Measurements from ENCODE around the gene MUC5B. TPM values are rescaled to one million over a fixed set of nuclear protein-coding genes. Genes with fewer than 3 reads are reported as not detected.

The MUC5B gene
- total RNA-seq, 1 donor from 2014 or later = not detected

GRCh38 chr11:1297011-1297575 lies 74.2 kb downstream of the MUC5B start:
- no peak for DNase-seq (ENCODE audit: low read depth, low spot score)

DNA sequence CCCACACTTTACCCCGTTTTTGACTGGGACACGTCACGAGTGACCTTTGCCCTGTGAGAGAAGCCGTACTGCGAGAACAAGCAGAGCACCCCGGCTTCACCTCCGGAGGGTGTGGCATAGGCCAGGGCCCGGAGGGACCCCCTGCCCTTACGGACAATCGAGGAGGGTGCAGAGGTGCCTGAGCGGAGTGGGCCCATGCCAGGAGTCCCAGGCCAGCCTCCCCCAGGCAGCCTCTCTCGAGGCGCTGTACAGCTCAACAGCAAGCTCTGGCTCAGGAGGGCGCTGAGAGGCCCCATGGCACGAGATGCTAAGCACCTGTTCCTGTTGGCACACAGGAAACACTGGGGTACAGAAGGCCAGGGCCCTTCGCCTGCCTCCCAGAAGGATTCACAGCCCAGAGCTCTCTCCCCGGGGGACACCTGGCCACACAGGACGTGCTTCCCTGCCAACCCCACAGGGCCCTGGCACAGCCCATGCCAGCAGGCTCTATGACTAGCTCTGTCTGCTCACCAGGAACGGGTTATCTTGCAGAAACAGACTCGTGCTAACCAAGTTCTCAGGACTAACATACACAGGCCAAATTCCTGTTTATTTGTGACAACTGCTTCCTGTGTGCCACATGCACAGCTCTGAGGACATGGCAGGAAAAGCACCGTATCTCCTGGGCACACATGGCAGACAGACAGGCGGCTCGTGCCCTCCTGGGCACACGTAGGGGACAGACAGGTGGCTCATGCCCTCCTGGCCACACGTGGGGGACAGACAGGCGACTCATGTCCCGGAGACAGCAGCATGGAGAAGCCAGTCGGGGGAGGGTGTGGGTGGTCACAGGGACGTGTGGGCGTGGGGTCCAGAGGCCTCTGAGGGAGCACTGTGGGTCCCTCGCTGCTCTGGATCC lies 75.0 kb downstream of the MUC5B start:
- no peak for DNase-seq (ENCODE audit: low read depth, low spot score)

DNA sequence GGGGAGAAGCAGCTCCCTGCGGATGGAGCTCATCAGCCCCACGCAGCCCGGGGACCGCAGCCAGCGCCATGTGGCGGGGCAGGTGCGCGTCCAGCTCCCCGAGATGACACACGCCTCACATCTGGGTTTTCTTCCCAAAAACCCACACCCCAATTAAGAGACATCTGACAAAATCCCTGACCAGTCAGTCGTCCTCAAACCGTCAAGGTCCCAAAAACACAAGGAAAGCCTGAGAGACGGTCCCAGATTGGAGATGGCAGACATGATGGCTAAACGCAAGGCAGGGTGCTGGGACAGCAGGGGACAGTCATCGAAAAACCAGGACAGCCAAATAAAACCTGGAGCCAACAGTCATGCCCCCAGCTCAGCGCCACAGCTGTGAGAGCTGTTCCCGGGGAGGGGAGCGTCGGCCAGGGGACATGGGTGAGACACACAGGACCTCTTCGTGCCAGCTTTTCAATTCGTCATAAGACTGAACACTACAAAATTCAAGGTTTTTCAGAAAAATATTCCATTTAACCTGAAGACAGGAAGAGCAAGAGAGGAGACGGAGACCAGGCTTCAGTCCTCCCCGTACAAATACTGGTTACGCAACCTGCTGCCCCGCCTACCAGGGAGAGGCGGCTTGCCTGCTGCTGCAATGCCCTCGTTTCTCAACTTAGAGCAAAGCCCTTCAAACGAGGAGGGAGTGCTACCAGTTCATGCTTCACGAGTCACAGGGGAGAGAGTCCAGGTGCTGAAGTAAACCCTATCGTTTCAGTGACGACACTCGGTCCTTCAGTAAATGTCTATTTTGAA lies 76.0 kb downstream of the MUC5B start:
- DNase-seq (ENCODE audit: low read depth, low spot score) = no peak

DNA sequence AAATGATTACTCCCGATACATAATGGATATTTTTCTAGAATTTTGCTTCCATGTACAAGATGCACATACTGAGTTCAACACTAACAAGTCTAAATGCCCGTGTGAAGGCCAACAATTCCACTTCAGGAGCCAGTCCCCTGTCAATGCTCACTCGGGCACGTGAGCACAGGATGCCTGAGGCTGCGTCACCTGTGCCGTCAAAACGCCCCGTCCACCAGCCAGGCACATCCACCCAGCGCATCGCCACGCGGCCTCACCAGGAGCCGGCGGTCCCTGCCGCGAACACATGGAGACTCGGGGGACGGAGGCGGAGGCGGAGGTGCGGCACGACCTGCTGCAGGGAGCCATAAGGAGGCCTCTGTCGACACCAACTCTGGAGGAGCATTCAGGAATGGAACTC lies 76.8 kb downstream of the MUC5B start:
- DNase-seq (ENCODE audit: low read depth, low spot score) = no peak

DNA sequence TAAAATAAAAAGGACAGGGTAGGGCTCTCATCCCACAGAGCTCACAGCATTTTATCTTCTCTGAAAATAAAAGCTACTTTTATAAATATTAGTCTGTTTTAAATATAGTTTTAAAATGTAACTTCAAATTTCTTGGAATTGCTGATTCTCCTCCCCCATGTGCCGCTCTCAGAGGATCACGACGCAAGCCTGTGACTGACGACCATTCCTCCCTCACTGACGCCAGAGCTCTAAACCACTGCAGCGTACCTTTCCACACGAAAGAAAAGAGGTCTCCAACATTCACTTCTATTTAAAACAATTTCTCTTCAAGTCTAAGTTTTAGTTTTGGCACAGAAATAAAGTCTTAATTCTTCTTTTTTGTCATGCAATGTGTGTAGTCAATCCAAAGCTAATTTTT lies 77.3 kb downstream of the MUC5B start:
- DNase-seq (ENCODE audit: low read depth, low spot score) = no peak

GRCh38 chr11:1300569-1301187 lies 77.8 kb downstream of the MUC5B start:
- no peak for DNase-seq (ENCODE audit: low read depth, low spot score)

DNA sequence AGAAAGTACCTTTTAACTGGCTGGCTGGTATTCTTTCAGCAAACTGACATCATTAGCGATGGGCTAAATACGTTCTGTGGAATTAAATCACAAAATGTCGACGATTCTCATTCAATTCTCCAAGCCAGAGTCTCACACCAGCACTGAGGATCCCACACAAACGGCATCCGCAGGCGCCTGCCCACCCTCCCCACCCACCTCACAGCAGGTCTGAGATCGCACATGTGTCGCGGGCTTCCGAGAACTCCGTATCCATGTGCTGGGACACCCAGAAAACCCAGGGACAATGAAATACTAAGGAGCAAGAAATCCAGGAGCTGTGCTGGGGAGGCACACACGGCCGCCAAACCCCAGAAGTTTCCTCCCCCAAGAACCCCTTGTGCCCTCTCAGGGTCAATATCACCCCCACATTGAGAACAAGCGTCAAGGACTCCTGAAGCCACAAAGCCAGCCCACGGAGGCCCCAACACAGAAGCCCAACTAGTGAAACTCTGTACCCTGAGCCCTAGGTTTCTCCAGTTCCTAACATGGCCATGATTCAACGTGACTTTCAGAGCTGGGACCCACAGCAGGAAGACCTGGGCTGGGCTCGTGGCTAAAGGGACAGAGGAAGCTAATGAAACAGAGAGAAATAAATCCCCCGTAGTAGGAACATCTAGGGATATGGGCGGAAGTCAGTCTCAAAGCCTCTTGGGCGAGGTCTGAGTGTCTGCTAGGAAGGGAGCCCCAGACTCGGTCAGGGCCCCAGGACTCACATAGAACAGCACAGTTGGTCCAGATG lies 78.5 kb downstream of the MUC5B start:
- DNase-seq (ENCODE audit: low read depth, low spot score) = no peak

DNA sequence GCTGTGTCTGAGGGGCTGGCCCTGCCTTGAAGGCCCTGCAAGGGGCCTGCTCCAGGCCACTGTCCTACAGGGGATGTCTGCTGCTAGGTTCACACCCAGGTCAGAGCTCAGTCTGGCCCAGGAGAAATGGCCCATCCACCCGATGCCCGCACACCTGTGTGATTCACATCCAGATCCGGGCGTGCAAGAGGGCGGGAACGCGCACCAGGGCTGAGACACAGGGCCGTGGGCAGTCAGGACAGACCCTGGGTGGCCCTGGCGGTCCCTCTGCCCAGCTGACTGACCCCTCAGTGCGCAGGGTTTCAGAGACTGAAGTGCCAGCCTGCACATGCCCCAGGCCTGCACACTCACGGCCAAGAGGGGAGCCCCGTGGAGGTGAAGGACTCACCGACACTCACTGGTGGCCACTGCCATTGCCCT lies 79.2 kb downstream of the MUC5B start:
- no peak for DNase-seq (ENCODE audit: low read depth, low spot score)

DNA sequence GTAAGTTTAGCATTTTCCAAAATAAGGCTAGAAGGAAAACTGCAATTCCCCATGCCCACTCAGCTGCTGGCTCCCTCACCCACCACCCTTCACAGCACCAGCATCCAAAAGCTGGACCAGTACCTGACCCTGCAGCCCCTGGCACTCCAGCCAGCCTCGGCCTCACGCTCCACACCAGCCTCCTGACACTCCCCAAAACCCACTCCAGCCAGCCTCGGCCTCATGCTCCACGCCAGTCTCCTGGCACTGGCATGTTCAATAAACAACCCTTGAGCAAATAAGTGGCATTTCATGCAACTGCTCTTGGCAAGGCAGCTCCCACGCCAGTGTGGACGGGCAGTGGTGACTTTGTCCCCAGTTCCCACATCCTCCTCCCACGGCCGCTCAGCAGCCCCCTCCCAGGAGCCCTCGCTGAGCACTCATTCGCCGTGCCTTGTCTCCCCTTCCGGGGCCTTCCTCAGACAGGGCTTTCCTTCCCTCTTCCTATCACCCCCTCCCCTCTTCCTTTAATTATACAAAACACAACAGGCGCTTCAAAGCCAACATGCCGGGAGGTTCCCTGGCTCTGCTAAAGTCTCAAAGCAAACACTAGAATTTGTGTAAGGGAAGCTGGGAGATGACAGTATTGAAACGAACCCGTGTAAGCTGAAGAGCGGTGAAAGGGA lies 79.7 kb downstream of the MUC5B start:
- DNase-seq (ENCODE audit: low read depth, low spot score) = no peak

- no peak for DNase-seq (ENCODE audit: low read depth, low spot score)
These were observed 80.4 kb downstream of the MUC5B start for GRCh38 chr11:1303126-1303821.

GRCh38 chr11:1303973-1304372 lies 81.1 kb downstream of the MUC5B start:
- DNase-seq (ENCODE audit: low read depth, low spot score) = no peak

- no peak for DNase-seq (ENCODE audit: low read depth, low spot score)
These were observed 81.5 kb downstream of the MUC5B start for GRCh38 chr11:1304380-1304779.

DNA sequence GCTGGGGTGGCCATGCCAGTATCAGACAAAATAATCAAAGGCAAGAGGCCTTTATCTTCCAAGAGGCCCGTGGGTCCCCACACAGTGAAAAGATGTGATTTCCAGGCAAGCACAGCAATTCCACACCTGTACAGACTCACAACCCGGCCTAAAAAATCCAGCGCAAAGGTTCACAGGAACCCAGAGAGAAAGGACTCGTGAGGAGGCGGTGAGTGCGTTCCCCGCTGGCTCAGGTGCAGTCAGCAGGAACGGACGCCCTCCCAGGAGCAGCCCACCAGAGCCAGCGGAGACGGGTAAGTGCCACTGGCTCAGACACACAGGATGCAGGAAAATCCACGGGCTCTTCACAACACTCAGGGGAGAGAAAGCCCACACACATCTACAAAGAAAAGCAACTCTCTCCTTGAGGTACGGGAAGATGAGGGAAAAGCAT lies 82.2 kb downstream of the MUC5B start:
- no peak for DNase-seq (ENCODE audit: low read depth, low spot score)

GRCh38 chr11:1305501-1306056 lies 82.7 kb downstream of the MUC5B start:
- DNase-seq (ENCODE audit: low read depth, low spot score) = no peak

GRCh38 chr11:1306186-1307162 lies 83.6 kb downstream of the MUC5B start:
- no peak for DNase-seq (ENCODE audit: low read depth, low spot score)

- no peak for DNase-seq (ENCODE audit: low read depth, low spot score)
These were observed 84.5 kb downstream of the MUC5B start for GRCh38 chr11:1307163-1307870.

GRCh38 chr11:1307998-1308742 lies 85.3 kb downstream of the MUC5B start:
- DNase-seq (ENCODE audit: low read depth, low spot score) = no peak

Data from pulmonary artery endothelial cell (primary cell).